ENCODE results near the gene MYF5.

DNA sequence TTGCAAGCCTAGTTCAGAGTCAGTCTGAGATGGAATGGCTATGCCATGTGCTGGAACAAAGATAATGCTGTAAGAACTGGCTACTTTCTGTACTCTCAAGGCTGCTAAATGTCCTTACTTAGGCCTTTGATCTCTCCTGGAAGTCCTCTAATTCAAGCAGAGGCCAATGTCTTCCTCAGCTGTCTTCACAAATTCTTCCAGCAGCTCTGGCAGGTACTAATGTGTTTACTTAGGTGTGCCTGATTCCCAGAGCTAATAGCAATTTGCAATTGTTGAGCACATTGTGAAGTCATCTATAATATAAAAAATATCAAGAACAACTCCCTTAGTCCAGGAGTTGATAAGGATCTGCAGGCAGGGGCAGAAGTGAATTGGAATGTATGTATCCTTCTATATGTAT is 3.8 kb upstream of the MYF5 start:
- TF ChIP-seq, protein P1, sequence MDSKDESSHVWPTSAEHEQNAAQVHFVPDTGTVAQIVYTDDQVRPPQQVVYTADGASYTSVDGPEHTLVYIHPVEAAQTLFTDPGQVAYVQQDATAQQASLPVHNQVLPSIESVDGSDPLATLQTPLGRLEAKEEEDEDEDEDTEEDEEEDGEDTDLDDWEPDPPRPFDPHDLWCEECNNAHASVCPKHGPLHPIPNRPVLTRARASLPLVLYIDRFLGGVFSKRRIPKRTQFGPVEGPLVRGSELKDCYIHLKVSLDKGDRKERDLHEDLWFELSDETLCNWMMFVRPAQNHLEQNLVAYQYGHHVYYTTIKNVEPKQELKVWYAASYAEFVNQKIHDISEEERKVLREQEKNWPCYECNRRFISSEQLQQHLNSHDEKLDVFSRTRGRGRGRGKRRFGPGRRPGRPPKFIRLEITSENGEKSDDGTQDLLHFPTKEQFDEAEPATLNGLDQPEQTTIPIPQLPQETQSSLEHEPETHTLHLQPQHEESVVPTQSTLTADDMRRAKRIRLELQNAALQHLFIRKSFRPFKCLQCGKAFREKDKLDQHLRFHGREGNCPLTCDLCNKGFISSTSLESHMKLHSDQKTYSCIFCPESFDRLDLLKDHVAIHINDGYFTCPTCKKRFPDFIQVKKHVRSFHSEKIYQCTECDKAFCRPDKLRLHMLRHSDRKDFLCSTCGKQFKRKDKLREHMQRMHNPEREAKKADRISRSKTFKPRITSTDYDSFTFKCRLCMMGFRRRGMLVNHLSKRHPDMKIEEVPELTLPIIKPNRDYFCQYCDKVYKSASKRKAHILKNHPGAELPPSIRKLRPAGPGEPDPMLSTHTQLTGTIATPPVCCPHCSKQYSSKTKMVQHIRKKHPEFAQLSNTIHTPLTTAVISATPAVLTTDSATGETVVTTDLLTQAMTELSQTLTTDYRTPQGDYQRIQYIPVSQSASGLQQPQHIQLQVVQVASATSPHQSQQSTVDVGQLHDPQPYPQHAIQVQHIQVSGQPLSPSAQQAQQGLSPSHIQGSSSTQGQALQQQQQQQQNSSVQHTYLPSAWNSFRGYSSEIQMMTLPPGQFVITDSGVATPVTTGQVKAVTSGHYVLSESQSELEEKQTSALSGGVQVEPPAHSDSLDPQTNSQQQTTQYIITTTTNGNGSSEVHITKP (tag by site-specific recombination; IDR thresholded peaks at IDR 0.05), result no peak
- TF ChIP-seq, protein P2, sequence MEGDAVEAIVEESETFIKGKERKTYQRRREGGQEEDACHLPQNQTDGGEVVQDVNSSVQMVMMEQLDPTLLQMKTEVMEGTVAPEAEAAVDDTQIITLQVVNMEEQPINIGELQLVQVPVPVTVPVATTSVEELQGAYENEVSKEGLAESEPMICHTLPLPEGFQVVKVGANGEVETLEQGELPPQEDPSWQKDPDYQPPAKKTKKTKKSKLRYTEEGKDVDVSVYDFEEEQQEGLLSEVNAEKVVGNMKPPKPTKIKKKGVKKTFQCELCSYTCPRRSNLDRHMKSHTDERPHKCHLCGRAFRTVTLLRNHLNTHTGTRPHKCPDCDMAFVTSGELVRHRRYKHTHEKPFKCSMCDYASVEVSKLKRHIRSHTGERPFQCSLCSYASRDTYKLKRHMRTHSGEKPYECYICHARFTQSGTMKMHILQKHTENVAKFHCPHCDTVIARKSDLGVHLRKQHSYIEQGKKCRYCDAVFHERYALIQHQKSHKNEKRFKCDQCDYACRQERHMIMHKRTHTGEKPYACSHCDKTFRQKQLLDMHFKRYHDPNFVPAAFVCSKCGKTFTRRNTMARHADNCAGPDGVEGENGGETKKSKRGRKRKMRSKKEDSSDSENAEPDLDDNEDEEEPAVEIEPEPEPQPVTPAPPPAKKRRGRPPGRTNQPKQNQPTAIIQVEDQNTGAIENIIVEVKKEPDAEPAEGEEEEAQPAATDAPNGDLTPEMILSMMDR (tag by site-specific recombination; IDR thresholded peaks at IDR 0.05), result no peak
- TF ChIP-seq ZNF707 (tag by site-specific recombination; IDR thresholded peaks at IDR 0.05) (no peak), ZNF510 (tag by site-specific recombination; IDR thresholded peaks at IDR 0.05; ENCODE audit: insufficient replicate concordance) (no peak), ZNF155 (tag by site-specific recombination; IDR thresholded peaks at IDR 0.05) (no peak)
- TF ChIP-seq, protein P3, sequence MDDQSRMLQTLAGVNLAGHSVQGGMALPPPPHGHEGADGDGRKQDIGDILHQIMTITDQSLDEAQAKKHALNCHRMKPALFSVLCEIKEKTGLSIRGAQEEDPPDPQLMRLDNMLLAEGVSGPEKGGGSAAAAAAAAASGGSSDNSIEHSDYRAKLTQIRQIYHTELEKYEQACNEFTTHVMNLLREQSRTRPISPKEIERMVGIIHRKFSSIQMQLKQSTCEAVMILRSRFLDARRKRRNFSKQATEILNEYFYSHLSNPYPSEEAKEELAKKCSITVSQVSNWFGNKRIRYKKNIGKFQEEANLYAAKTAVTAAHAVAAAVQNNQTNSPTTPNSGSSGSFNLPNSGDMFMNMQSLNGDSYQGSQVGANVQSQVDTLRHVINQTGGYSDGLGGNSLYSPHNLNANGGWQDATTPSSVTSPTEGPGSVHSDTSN (CRISPR knock-in tag; IDR thresholded peaks at IDR 0.05), result no peak
